Ascending aorta (tissue), 2 donors: Measurements from ENCODE around the gene OSBPL9. TPM values are rescaled to one million over a fixed set of nuclear protein-coding genes. Genes with fewer than 3 reads are reported as not detected.
A peak's percentile ranks its signal among the peaks of the same experiment; 100 is the strongest.

ENCODE experiments used
- DNase-seq, 2 donors: peaks; one replicate each; pipeline ENCODE4 v3.0.0-alpha.2; 2019; ENCODE audit warnings: low spot score in 2 of 2
- H3K27ac ChIP-seq, 2 donors: fragments of 200-600 bp; sonication (generic); one replicate each; pipeline ENCODE4 v1.5.1; 2016 to 2017; ENCODE audit warnings: mild to moderate bottlenecking in 1 of 2
- H3K27me3 ChIP-seq: fragments of 200-600 bp; sonication (generic); one replicate; pipeline ENCODE4 v1.5.1; 2017
- H3K36me3 ChIP-seq, 2 donors: fragments of 200-600 bp; sonication (generic); one replicate each; pipeline ENCODE4 v1.5.1; 2016
- H3K4me1 ChIP-seq, 2 donors: fragments of 200-600 bp; sonication (generic); one replicate each; pipeline ENCODE4 v1.5.1; 2016 to 2017; ENCODE audit warnings: mild to moderate bottlenecking in 1 of 2
- H3K4me3 ChIP-seq, 2 donors: fragments of 200-600 bp; sonication (generic); one replicate each; pipeline ENCODE4 v1.5.1; 2016 to 2017; ENCODE audit warnings: mild to moderate bottlenecking in 1 of 2
- H3K9me3 ChIP-seq, 2 donors: fragments of 200-600 bp; sonication (generic); one replicate each; pipeline ENCODE4 v1.5.1; 2016
- intact Hi-C: fragments of 100-400 bp; cut with DNase I; formaldehyde crosslinking; loops from one replicate; pipeline ENCODE4 v1.15.1; 2023
- total RNA-seq: library from RNA; depleted of rRNA; stranded (reverse); fragments of >200 nt; gene quantifications from one replicate; pipeline ENCODE4 v1.1.0, GENCODE V29; 2016
- TF ChIP-seq, protein P1 (sequence below), 3 experiments: fragments of 200-600 bp in 2 of 3; fragments of 450-650 bp in 1 of 3; sonication (generic) in 2 of 3; IDR thresholded peaks; one replicate each; pipeline ENCODE4 v1.5.1; 2016 to 2019; ENCODE audit warnings: antibody characterized with exemption in 3 of 3, mild to moderate bottlenecking in 1 of 3, moderate library complexity in 1 of 3

The OSBPL9 gene
- total RNA-seq, 1 donor from 2014 or later = 101 TPM

DNA sequence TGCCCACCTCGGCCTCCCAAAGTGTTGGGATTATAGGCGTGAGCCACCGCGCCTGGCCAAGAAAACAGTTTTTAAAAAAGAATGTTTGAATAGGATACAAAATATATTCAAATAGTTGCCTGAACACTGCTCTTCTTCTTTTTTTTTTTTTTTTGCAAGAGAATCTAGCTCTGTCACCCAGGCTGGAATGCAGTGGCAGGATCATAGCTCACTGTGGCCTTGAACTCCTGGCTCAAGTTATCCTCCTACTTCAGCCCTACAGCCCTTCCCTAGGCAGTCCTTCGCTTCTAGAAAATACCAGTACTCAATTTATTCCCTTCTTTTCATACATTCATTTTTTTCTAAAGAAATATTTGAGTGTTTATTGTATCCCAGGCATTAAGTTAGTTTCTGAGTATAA is 67.9 kb downstream of the OSBPL9 start:
- Histone ChIP-seq H3K36me3 (no peaks in the 10 kb centered on the region), H3K27me3 (no peaks in the 10 kb centered on the region), H3K4me3 (no peak overlapping the region), H3K4me1 (peaks cover 0 to 15% of the 10 kb centered on the region in 2 donors), H3K27ac (no peak overlapping the region), H3K9me3 (no peaks in the 10 kb centered on the region)
- intact Hi-C loops = loop anchor here (5.0 kb wide), 1 partner anchor 62 kb away; no protein-coding TSS in a partner anchor
- TF ChIP-seq, protein P1, sequence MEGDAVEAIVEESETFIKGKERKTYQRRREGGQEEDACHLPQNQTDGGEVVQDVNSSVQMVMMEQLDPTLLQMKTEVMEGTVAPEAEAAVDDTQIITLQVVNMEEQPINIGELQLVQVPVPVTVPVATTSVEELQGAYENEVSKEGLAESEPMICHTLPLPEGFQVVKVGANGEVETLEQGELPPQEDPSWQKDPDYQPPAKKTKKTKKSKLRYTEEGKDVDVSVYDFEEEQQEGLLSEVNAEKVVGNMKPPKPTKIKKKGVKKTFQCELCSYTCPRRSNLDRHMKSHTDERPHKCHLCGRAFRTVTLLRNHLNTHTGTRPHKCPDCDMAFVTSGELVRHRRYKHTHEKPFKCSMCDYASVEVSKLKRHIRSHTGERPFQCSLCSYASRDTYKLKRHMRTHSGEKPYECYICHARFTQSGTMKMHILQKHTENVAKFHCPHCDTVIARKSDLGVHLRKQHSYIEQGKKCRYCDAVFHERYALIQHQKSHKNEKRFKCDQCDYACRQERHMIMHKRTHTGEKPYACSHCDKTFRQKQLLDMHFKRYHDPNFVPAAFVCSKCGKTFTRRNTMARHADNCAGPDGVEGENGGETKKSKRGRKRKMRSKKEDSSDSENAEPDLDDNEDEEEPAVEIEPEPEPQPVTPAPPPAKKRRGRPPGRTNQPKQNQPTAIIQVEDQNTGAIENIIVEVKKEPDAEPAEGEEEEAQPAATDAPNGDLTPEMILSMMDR (IDR thresholded peaks at IDR 0.05) = no peak
- DNase-seq = no peak

DNA sequence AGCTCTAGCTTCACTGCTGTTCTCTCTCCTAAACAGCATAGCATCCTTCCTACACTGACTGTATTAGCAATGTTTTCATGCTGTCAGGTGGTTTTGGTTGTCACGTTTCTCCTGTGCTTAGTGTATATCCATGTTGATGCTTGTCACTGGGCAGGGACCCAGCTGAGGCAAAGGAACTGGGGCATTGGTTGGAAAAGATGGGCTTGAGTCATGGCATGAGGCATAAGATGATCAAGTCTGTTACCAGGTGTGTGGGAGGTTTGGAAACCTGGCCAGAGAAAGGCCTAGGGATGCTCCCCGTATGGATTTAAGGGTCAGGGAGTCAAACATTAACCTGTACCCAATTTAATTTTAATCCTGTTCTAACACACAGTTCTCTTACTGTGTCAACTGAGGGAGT is 69.6 kb downstream of the OSBPL9 start:
- DNase-seq = no peak
- Histone ChIP-seq H3K4me1 (peaks cover 4 to 9% of the 10 kb centered on the region in 2 donors), H3K36me3 (no peaks in the 10 kb centered on the region), H3K4me3 (no peak overlapping the region), H3K9me3 (no peaks in the 10 kb centered on the region), H3K27me3 (no peaks in the 10 kb centered on the region), H3K27ac (no peak overlapping the region)
- TF ChIP-seq, protein P1 (IDR thresholded peaks at IDR 0.05) = no peak
- intact Hi-C loops = no loop called here

DNA sequence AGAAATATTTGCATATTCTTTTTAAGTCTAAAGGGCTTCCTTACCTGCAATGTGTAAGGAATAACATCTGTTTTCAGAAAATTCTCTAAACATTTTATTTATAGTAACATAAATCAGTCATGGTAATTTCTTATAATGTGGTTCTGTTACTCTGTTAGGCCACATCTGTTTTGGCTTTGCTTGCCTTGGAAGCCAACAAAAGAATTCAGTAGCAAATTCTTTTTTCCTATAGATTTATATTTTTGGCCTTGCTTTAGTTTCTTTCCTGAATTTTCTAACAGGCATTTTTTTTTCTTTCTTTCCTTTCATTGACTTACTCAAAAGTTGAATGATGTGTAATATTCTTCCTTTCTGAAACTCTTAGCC is 72.2 kb downstream of the OSBPL9 start:
- Histone ChIP-seq H3K27ac (peak overlapping the region in 1 of 2 donors; percentile 5), H3K4me3 (no peak overlapping the region), H3K36me3 (no peaks in the 10 kb centered on the region), H3K27me3 (no peaks in the 10 kb centered on the region), H3K9me3 (no peaks in the 10 kb centered on the region), H3K4me1 (peaks cover 4 to 14% of the 10 kb centered on the region in 2 donors)
- TF ChIP-seq, protein P1 (IDR thresholded peaks at IDR 0.05) = no peak
- intact Hi-C loops = no loop called here
- DNase-seq = no peak

DNA sequence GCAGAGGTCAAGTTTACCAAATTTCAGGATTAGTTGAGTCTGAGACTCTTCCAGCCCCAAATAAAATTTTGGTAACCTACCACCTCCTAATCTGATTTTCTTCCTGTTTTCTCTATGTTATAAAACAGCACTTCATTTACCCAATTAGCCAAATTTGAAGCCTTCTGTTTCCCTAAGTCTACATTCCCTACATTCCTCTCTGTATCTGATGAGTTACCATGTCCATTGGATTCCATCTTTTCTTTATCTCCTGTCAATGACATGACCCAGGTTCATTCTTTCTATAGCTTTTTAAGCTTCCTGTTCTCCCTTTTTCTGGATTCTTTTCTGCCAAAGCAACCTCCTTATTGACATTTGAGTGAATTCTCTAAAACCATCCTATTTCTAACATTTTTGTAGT is 72.8 kb downstream of the OSBPL9 start:
- Histone ChIP-seq H3K4me1 (peaks cover 4 to 14% of the 10 kb centered on the region in 2 donors), H3K4me3 (no peak overlapping the region), H3K27ac (peak overlapping the region; percentile 19 to 52), H3K9me3 (no peaks in the 10 kb centered on the region), H3K27me3 (no peaks in the 10 kb centered on the region), H3K36me3 (no peaks in the 10 kb centered on the region)
- intact Hi-C loops = no loop called here
- TF ChIP-seq, protein P1 (IDR thresholded peaks at IDR 0.05) = no peak
- DNase-seq = no peak

DNA sequence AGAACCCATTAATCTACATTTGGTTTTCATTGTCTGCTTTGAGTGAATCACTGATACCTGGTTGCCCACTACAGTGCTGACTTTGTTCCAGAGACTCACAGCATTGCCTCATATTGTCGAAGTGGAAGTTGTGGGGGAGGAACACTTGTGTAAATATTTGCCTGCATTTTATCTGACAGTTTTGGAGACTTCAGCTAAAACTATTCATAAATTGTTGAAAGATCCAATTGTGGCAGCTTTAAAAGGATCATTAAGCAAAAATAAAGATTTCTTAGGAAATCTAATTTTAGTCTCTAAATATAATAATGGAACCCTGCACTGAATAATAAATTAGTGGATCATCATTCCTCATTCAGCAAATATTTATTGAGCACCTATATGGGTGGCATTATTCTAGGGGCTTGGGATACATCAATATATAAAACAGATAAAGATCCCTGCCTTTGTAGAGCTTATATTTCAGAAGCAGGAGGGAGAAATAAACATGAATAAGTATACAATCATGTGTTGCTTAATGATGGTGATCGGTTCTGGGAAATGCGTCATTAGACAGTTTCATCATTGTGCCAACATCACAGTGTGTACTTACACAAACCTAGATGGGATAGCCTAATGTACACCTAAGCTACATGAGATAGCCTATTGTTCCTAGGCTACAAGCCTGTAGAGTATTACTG is 73.5 kb downstream of the OSBPL9 start:
- H3K27ac ChIP-seq = peak overlapping the region; percentile 19 to 52
- H3K36me3 ChIP-seq = no peaks in the 10 kb centered on the region
- TF ChIP-seq, protein P1 (IDR thresholded peaks at IDR 0.05) = no peak
- H3K4me3 ChIP-seq = no peak overlapping the region
- H3K4me1 ChIP-seq = peaks cover 4 to 14% of the 10 kb centered on the region in 2 donors
- intact Hi-C loops = no loop called here
- no peaks in the 10 kb centered on the region for H3K27me3 ChIP-seq
- no peaks in the 10 kb centered on the region for H3K9me3 ChIP-seq
- no peak for DNase-seq
